K562 (cell line): ENCODE measurements around the gene AFF1. TPM values are rescaled to one million over a fixed set of nuclear protein-coding genes. Genes with fewer than 3 reads are reported as not detected.

Experiments
- ATAC-seq: fragments of 200-7000 bp; cut with Tn5 transposase; 3 replicates; pipeline ENCODE4 v1.9.1; 2020; ENCODE audit warnings: moderate library complexity
- BruUV-seq: library from RNA; stranded (reverse); fragments of 400-500 nt; replicated peaks from 2 replicates; lab custom pipeline; 2021; lab: Mats Ljungman, UMichigan
- CTCF ChIA-PET: fragments of 300-600 bp; formaldehyde crosslinking; extraction: SDS; loops from one replicate; lab custom pipeline; 2021; ENCODE audit warnings: low intra/inter-chr PET ratio; lab: Yijun Ruan, JAX
- POLR2A ChIA-PET: fragments of 300-600, 350-650 bp; sonication (Branson Sonifier 250); formaldehyde crosslinking; extraction: SDS; loops from one replicate; lab custom pipeline; 2021; ENCODE audit warnings: antibody characterized with exemption, inconsistent platforms; lab: Yijun Ruan, JAX
- DNase-seq, 4 experiments: peaks; one replicate each; pipeline versions ENCODE4 v3.0.0 to v3.0.0-alpha.2; 2011 to 2018; ENCODE audit warnings: low spot score in 3 of 4, mixed read lengths in 3 of 4; ENCODE audit errors: extremely low read depth in 1 of 4
- FAIRE-seq: peaks from 2 replicates; lab custom pipeline; 2011; peaks lifted over from hg19 to GRCh38; lab: Jason Lieb, UNC
- H2AFZ ChIP-seq: 2 replicates; pipeline ENCODE4 v1.6.0; 2011; ENCODE audit warnings: low read depth, low read length, control low read depth, inconsistent platforms
- H3K27ac ChIP-seq: fragments of 200-600 bp; 3 replicates; pipeline ENCODE4 v1.8.0; 2011; ENCODE audit warnings: low read depth, mild to moderate bottlenecking, control low read depth, inconsistent platforms, low read length, moderate library complexity, mixed read lengths; ENCODE audit errors: extremely low read depth
- H3K27me3 ChIP-seq, 2 experiments: fragments of 300-600 bp in 1 of 2; 2 replicates in 1 of 2; 3 replicates in 1 of 2; pipeline versions ENCODE4 v1.6.0 to v1.8.0; 2011; ENCODE audit warnings: inconsistent platforms in 2 of 2, low read length in 2 of 2, mild to moderate bottlenecking in 1 of 2, mixed read lengths in 1 of 2, moderate library complexity in 1 of 2; ENCODE audit not compliant: control insufficient read depth in 2 of 2, insufficient read depth in 2 of 2
- H3K36me3 ChIP-seq: fragments of 300-600 bp; 3 replicates; pipeline ENCODE4 v1.8.0; 2011; ENCODE audit warnings: mild to moderate bottlenecking, low read length, inconsistent platforms; ENCODE audit not compliant: control insufficient read depth, insufficient read depth
- H3K4me1 ChIP-seq, 2 experiments: fragments of 200-600 bp in 1 of 2; replicated peaks in 1 of 2; 2 replicates in 1 of 2; 3 replicates in 1 of 2; pipeline versions ENCODE4 v1.5.1 to v1.8.0; 2011; ENCODE audit warnings: inconsistent platforms in 2 of 2, low read length in 2 of 2, mild to moderate bottlenecking in 1 of 2, mixed read lengths in 1 of 2, moderate library complexity in 1 of 2; ENCODE audit not compliant: control insufficient read depth in 2 of 2, insufficient read depth in 2 of 2
- H3K4me2 ChIP-seq: 2 replicates; pipeline ENCODE4 v1.6.1; 2011; ENCODE audit warnings: low read length, control low read depth, inconsistent platforms, mixed read lengths; ENCODE audit not compliant: insufficient read depth
- H3K4me3 ChIP-seq: fragments of 200-600 bp; sonication (generic), shearing (Covaris generic); 2 replicates; pipeline ENCODE4 v1.5.1; 2016; ENCODE audit warnings: control low read depth, inconsistent platforms
- H3K79me2 ChIP-seq: fragments of 200-600 bp; 3 replicates; pipeline ENCODE4 v1.8.0; 2011; ENCODE audit warnings: low read length, inconsistent platforms; ENCODE audit not compliant: control insufficient read depth, insufficient read depth
- H3K9ac ChIP-seq, 2 experiments: 2 replicates each; pipeline versions ENCODE4 v1.6.0 to v1.6.1; 2011; ENCODE audit warnings: low read depth in 2 of 2, low read length in 2 of 2, control low read depth in 1 of 2, inconsistent platforms in 1 of 2, mild to moderate bottlenecking in 1 of 2, mixed read lengths in 1 of 2; ENCODE audit not compliant: insufficient read depth in 1 of 2
- H3K9me1 ChIP-seq: one replicate; pipeline ENCODE4 v1.6.0; 2011; ENCODE audit warnings: inconsistent platforms, mild to moderate bottlenecking, low read length, moderate library complexity; ENCODE audit not compliant: control insufficient read depth, insufficient read depth
- H3K9me3 ChIP-seq: replicated peaks from 2 replicates; pipeline ENCODE4 v1.5.1; 2011; ENCODE audit warnings: low read depth, low read length, inconsistent platforms; ENCODE audit not compliant: control insufficient read depth, insufficient read depth
- H4K20me1 ChIP-seq: replicated peaks from 2 replicates; pipeline ENCODE4 v1.6.1; 2011; ENCODE audit warnings: low read length, inconsistent platforms, mixed read lengths; ENCODE audit not compliant: control insufficient read depth, insufficient read depth
- E2F4 ChIP-seq: sonication (generic); formaldehyde crosslinking; IDR thresholded peaks from 2 replicates; pipeline ENCODE4 v1.8.0; 2022; ENCODE audit warnings: mild to moderate bottlenecking, low read depth, missing genetic modification reagents
- LARP7 ChIP-seq: fragments of 450-650 bp; IDR thresholded peaks from 2 replicates; pipeline ENCODE4 v1.6.1; 2016
- MEIS2 ChIP-seq: fragments of 450-650 bp; IDR thresholded peaks from 2 replicates; pipeline ENCODE4 v1.6.1; 2014; ENCODE audit warnings: mild to moderate bottlenecking; ENCODE audit not compliant: partially characterized antibody
- PKNOX1 ChIP-seq: fragments of 450-650 bp; IDR thresholded peaks from 2 replicates; pipeline ENCODE4 v1.6.1; 2016
- SPI1 ChIP-seq: IDR thresholded peaks from 2 replicates; pipeline ENCODE4 v1.6.1; 2011; ENCODE audit warnings: low read depth, low read length, control low read depth, borderline replicate concordance
- TEAD4 ChIP-seq, 2 experiments: sonication (generic) in 1 of 2; formaldehyde crosslinking in 1 of 2; IDR thresholded peaks; 2 replicates each; pipeline versions ENCODE4 v1.6.1 to v1.8.0; 2012 to 2022; ENCODE audit warnings: borderline replicate concordance in 1 of 2, inconsistent platforms in 1 of 2, low read length in 1 of 2, mild to moderate bottlenecking in 1 of 2, missing genetic modification reagents in 1 of 2
- TSC22D4 ChIP-seq: fragments of 450-650 bp; IDR thresholded peaks from 2 replicates; pipeline ENCODE4 v1.6.1; 2016; ENCODE audit warnings: missing genetic modification characterization, missing biosample characterization, control low read depth
- ZNF384 ChIP-seq: IDR thresholded peaks from 2 replicates; pipeline ENCODE4 v1.6.1; 2012; ENCODE audit warnings: low read depth, low read length, improper control_type of control experiment
- ZNF507 ChIP-seq: conservative IDR thresholded peaks from 2 replicates; pipeline ENCODE4 v1.6.1; 2017; ENCODE audit warnings: missing genetic modification characterization, missing compliant biosample characterization
- whole genome bisulfite sequencing: fragments of 100-300 bp; shearing (Covaris generic); methylation state at CpG from one replicate; pipeline ENCODE4 v1.1.6; 2016; ENCODE audit warnings: low coverage, mixed read lengths; ENCODE audit not compliant: insufficient coverage; ENCODE audit errors: missing lambda C conversion rate; 5-methylcytosine and 5-hydroxymethylcytosine counted together
- in situ Hi-C: fragments of 300-500 bp; cut with MboI; formaldehyde crosslinking; loops from 4 replicates; pipeline ENCODE4 v1.15.0; 2018; ENCODE audit warnings: inconsistent platforms, mixed read lengths
- intact Hi-C: fragments of 100-400 bp; cut with micrococcal nuclease; formaldehyde crosslinking; loops from 2 replicates; pipeline ENCODE4 v1.14.2; 2022
- polyA plus RNA-seq, 8 experiments: library from polyadenylated mRNA; depleted of rRNA in 4 of 8; stranded (reverse) in 5 of 8; unstranded in 3 of 8; fragments of >200 nt; fragmentation: Nextera tagmentation in 2 of 8; fragmentation: Illumina TruSeq in 1 of 8; extraction: Ambion mirVana in 2 of 8; extraction: Trizol in 1 of 8; gene quantifications; 2 replicates each; pipeline versions ENCODE4 v1.2.1 to v1.2.3, GENCODE V29; 2011 to 2014; ENCODE audit warnings: inconsistent platforms in 1 of 8, missing spikeins in 1 of 8
- total RNA-seq, 7 experiments: library from RNA; depleted of rRNA in 6 of 7; stranded (reverse); fragments of >200 nt in 6 of 7; fragmentation: Illumina TruSeq in 2 of 7; extraction: Trizol in 2 of 7; gene quantifications; 2 replicates each; pipeline versions ENCODE4 v1.2.1 to v1.2.3, GENCODE V29; 2011 to 2021; ENCODE audit warnings: low replicate concordance in 1 of 7

The AFF1 gene
- total and polyA plus RNA-seq, 9 of the 15 experiments (the other 6 are each of a cell fraction or from before 2014, with no cell fraction given) = 4.1 to 47.5 (median 17.2) TPM

- peak; percentile 68 for TF ChIP-seq PKNOX1
- TF ChIP-seq LARP7 = no peak
- TF ChIP-seq MEIS2 = peak; percentile 65
- TF ChIP-seq ZNF384 = no peak
Measured at GRCh38 chr4:87025614-87026041, 90.8 kb downstream of the AFF1 start (continued).

- intact Hi-C loops = no loop called here
- BruUV-seq = no TSS peak
Measured at GRCh38 chr4:87026800-87027495, 92.1 kb downstream of the AFF1 start.

More at GRCh38 chr4:87026800-87027495, 92.1 kb downstream of the AFF1 start:
- no peak overlapping the region for H3K4me3 ChIP-seq
- FAIRE-seq (no peak), DNase-seq (no peak), ATAC-seq (no peak)
- H3K9ac ChIP-seq = no peak overlapping the region
- H3K27ac ChIP-seq = no peak overlapping the region
- H3K4me2 ChIP-seq = no peak overlapping the region
- CTCF ChIA-PET = no interaction called here
- no peak overlapping the region for H2AFZ ChIP-seq
- no peaks in the 10 kb centered on the region for H3K9me1 ChIP-seq
- H3K27me3 ChIP-seq = no peaks in the 10 kb centered on the region
- no peaks in the 10 kb centered on the region for H3K36me3 ChIP-seq
- H4K20me1 ChIP-seq = peaks cover 39% of the 10 kb centered on the region
- H3K4me1 ChIP-seq = peaks cover 6 to 56% of the 10 kb centered on the region in 2 experiments; a peak in 4 of 5 replicates
- TF ChIP-seq TSC22D4 (no peak), ZNF507 (tag) (no peak), E2F4 (CRISPR knock-in tag) (no peak), SPI1 (peak; percentile 54; the same call in 1 of the 2 replicates), TEAD4 (IDR thresholded peaks at IDR 0.05; ENCODE audit: low read length) (no peak), TEAD4 (CRISPR knock-in tag; IDR thresholded peaks at IDR 0.05; ENCODE audit: borderline replicate concordance) (no peak)
- no peaks in the 10 kb centered on the region for H3K9me3 ChIP-seq
- H3K79me2 ChIP-seq = peaks cover 99% of the 10 kb centered on the region
- in situ Hi-C loops = no loop called here
- 67% methylated on average over 4 of the region's 4 CpGs for WGBS
- POLR2A ChIA-PET = no interaction called here
